ENCODE measurements around the gene NFATC1.

GRCh38 chr18:79512461-79513380 is 117.0 kb downstream of the NFATC1 start:
- TF ChIP-seq CTCF (IDR thresholded peaks at IDR 0.05; ENCODE audit: low read depth, low read length) (no peak), EZH2phosphoT487 (IDR thresholded peaks at IDR 0.05; ENCODE audit: low read depth) (no peak)

All from OCI-LY3 (cell line).